Activated effector memory CD4-positive, alpha-beta T cell treated with anti-CD3 and anti-CD28 coated beads, Interleukin-2, amount 50 U/mL, for 16 hours (primary cell): ENCODE data around the gene MRPL36.

Experiments
- DNase-seq: peaks from one replicate; pipeline ENCODE4 v3.0.0-alpha.2; 2020

MRPL36 gene

GRCh38 chr5:1814183-1815020, 14.8 kb upstream of the MRPL36 start:
- DNase-seq, result peak; percentile 43

GRCh38 chr5:1810581-1811101, 11.0 kb upstream of the MRPL36 start:
- no peak for DNase-seq

DNA sequence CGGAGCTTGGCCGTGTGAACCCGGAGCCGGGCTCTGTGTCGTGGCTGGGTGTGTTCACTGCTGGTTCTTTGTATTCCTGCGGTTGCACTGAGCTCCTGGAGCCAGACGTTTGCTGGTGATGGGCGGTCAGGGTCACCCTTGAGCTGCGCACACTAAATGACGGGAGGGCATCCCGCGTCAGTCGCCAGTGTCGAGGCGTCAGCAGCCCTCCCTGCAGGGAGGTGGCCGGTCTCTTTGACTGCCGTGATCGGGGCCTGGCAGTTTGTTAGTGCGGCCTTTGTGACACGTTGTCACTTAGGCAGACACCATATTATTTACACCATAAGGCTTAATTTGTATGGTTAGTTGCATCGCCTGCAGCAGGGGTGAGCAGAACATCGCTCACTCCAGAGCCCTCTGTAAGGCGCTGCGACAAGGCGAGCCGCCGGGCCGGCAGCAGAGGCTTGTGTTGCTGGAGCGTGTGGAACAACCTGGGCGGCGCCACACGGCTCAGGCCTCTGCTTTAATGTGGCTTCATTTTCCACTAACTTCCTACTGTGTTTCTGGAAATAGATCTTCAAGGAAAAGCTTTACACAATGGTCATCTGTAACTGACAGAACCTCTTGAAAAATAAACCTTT, 9.9 kb upstream of the MRPL36 start:
- DNase-seq, result peak; percentile 44

GRCh38 chr5:1808439-1808838, 8.8 kb upstream of the MRPL36 start:
- DNase-seq, result peak; percentile 17

DNA sequence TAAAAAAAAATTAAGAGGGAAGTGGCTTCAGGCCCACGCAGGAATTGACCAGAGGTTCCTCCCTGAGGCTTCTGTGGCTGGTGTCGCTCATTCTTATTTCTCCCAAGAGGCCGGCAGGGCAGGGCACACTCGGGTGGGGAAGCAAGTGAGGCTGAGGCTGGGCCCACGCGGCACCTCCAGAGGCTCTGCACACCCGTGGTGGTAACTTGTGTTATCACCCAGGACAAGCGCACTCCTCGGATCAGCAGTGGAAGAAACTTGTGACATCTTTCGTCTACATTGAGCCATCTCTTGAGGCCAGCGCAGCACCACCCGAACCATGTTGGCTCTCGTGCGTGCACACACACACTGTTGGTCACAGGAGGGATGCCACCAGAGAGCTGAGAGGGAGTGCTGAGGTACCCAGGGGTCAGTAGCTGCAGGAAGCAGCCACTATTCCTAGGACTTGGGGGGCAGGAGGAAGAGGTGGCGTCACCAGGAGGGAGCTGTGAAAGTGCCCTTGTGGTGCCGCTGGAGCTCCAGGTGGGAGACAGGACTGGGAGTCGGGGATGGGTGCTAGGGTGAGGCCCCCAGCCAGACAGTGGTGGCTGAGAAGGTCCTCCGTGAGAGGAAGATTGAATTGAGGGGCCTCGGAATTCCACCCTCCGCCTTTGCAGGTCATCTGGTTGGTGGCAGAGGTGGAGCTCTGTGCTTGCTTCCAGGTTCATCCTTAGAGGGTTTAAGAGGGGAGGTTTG, 8.0 kb upstream of the MRPL36 start:
- DNase-seq, result peak; percentile 56

DNA sequence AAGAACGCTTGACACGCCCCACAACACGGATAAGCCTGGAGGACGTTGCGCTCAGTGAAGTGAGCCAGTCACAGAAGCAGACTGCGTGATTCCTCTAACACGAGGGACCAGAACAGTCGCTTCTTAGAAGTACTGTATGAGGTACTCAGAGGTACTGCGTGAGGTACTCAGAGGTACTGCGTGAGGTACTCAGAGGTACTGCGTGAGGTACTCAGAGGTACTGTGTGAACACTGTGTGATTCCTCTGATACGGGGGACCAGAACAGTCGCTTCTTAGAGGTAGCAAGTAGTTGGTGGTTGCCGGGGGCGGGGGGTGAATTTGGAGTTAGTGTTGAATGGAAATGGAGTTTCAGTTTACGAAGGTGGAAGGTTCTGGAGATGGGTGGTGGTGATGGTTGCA, 7.3 kb upstream of the MRPL36 start:
- peak; percentile 53 for DNase-seq

DNA sequence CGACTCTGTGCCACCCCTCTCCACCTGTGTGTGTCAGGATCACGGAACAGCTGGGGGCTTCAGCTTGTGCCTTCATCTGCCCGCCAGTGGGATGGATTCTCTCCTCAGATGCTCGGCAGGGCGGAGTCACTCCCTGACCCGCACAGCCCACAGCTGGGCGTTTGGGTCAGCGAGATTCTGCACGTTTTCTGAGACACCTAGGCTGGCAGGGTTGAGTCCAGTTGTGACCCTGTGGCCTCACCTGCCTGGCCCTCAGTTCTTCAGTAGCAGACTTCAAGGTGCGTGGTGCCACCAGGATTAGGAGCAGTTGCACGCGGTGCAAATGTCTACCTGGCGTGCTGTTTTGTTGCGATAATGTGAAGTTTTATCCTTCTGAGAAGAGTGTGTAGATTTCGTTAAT, 6.6 kb upstream of the MRPL36 start:
- peak; percentile 60 for DNase-seq

DNA sequence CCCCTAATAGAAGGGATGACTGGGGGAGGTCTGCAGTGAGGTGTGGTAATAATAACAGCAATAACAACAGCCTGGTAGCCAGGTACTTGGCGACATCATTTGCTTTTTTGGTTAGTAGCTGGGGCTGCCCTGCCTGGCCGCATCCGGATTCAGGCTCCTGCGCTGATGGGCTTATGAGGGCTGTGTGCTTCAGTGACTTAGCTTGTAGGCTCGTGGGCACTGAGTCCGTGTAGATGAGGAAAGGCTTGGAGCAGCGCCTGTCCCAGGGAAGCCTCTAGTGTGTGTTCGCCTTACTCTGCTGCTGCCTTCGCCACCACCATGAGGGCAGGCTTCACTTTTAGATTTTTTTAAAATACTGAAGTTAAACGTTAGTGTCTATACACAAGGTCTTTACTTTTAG, 6.1 kb upstream of the MRPL36 start:
- peak; percentile 56 for DNase-seq

GRCh38 chr5:1805326-1805725, 5.7 kb upstream of the MRPL36 start:
- peak; percentile 57 for DNase-seq

DNA sequence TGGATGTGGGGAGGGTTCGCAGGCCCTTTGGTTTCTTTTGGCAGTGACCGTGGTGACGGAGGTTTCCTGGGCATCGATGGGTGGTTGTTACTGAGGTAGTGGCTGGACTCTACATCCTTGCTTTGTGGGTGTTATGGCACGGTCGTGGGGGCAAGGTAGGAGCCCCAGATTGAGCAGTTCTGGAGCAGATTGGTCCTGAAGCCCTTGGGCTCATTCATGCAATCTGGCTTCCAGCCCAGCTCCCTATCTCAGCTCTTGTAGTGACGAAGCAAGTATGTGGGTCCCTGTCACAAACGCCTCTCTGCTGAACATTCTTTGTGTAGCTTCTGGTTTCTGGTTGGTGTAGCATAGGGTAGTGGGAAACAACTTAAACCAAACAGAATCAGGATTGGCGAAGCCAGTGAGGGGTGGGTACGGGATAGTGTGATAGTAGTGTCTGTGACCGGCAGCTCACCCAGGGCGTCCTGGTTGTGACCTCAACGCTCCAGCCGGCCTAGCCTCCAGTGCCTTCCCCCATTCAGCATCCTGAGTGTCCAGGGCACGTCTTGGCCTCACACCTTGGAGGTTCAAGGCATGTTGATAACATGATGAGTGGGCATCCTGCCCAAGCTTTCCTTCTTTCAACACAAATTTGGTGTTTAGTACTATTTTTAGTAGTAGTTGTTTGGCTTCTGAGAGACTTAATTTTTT, 4.5 kb upstream of the MRPL36 start:
- no peak for DNase-seq

DNA sequence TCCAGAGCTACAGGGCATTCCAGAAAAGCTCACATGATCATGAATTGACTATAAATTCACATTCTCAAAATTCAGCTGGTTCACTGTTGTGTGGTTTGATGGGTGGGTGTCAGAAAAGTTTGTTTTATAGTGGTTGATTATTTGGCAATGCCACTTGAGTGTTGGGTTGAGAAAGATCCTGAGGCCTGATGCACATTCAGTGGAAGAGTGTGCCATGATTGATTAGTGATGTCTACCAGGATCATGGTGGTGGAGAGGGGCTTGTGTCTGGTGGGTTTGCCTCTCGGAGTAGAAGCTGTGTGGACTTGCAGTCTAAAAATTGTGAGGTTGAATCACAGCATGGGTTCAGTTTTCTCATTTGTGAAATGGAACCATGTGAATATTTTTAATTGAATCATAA, 3.6 kb upstream of the MRPL36 start:
- DNase-seq, result no peak

DNA sequence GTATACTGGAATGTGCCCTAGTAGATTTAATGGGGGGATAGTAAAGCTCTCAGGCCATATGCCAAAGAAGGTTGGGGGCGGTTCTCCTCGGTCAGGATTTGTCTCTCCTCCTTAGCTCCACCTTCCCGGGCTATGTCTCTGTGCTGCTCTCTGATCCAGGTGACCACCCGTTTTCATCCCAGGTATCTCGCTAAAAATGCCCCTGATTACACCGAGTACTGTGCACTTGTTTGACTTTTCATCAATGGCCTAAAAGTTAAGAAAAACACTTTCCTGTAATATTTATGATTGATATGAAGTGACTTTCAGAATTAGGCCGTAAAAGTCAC, 2.3 kb upstream of the MRPL36 start:
- DNase-seq, result no peak

DNA sequence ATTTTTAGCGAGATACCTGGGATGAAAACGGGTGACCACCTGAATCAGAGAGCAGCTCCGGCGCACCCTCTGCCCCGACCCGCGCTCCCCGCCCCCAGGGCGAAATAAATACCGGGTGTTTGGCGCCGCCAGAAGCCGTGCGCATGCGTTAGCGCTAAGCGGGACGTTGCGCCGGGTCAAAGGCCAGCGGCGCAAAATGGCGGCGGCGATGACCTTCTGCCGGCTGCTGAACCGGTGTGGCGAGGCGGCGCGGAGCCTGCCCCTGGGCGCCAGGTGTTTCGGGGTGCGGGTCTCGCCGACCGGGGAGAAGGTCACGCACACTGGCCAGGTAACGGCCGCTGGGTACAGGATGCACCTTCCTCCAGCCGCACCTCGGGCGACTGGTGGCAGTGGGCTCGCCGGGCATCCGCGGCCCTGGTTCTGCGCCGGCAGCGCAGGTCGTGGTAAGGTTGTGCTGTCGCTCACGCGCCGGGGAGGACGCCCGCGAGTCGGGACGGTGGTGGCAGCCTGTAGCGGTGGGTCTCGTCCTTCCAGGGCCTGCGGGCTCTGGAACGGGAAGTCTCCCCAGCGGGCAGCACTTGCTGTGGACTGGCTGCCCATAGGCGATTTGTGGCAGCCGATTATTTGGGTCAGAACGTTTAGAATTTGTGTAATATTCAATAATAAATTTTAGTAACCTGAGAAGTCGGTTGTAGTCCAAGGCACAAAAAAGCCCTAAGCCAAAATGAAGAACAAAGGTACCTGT, 1.8 kb upstream of the MRPL36 start, which contains the start of gene NDUFS6:
NDUFS6 (plus strand) TSS at position 186 of the 745 bp plus-strand sequence; CDS start at position 197, 11 bp downstream.
- peak; percentile 94 for DNase-seq

DNA sequence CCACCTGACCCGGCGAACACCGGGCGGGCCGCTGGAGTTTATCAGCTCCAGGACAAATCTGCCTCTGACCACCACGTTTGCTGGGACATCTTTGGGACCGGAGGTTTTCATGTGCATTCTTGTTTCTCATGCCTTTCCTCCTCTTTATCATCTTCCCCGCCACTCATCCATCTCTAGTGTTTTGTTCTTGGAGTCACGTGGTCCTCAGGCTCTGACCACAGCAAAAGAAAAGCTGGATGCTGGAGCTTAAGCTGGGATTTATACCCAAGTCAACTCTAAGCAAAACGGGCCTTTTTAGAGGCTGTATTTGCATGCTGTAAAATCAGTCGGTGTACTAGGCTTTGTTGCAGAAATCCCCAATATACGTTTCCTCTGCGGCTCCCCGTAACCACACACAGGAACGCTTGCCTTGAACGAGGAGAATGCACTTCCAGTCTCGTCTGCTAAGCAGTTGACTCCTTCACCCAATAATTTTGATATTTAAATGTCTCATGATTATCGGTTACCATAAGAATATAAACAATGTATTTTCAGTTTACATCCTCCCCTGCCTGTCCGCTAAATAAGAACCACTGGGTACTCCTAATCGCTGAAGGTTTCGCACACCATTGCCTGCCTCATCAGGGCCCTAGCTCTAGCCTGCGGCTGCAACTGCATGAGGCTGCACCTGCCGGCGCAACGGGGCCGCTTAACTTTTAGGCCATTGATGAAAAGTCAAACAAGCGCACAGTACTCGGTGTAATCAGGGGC, 1.0 kb upstream of the MRPL36 start:
- peak; percentile 73 for DNase-seq

GRCh38 chr5:1799110-1799601, 481 bp downstream of the MRPL36 start:
- DNase-seq, result no peak

DNA sequence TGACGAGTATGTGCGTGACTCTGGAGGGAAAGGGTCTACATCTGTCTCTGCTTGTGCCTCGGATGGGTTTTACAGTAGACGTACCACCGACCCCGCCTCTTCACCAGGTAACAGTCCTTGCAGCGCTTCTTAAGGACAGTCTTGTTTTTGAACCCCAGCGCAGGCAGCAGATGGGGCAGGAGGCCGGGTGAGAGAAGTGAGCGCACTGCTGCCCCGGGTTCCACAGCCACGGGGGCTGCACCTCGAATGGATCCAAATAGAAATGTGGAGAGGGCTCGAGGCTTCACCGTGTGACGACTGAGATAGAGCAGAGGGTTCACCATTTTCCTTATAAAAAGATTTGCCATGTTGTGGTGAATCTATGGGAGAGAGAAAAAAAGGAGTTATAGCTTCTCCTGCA, 1.0 kb downstream of the MRPL36 start:
- DNase-seq, result peak; percentile 50

DNA sequence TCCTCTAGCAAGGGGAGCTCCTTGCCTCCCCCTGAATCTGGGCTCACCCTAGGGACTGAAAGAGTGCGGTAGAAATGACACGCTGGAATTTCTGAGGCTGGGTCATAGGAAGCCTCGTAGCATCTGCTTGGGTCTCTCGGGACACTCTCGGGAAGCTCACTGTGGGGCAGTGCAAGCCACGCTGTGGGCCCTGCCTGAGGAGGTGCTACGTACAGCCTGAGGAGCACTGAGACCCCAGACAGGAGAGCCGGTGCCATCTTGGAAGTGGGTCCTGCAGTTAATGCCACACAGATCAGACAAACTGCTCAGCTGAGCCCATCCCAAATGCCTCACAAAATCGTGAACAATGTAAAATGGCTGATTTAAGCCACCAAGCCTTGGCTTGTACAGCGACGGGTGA, 1.8 kb downstream of the MRPL36 start:
- DNase-seq, result peak; percentile 57

DNA sequence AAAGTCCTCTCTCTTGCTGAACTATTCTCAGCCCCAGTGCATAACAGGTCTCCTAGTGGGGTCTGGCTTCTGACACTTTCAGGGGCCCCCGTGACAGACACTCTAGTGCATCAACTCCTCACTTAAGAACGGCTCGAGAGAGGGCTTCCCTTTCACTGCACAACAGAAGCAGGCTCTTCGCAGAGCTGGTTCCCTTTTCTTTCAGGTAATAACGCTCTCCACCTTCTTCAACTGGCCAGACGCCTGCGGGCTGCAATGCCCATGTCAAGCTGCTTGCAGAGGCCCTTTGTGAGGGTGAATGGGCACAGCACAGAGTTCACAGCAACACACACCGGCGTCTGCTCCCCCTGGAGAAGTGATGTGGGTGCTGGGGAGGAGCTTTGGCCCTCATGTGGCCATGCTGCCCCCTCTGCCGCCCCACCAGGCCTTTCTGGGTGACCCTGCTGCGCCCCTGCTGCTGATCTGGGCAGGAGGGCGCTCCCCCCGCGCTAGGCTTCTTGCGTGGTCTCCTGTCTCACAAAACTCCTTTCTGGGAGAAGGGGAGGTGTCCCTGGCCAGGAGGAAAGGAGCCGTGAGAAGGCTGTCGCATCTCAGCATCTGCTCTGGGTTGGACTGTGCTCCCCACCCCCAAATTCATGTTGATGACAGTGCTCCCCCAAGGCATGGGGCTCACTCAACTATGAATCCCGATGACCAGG, 2.4 kb downstream of the MRPL36 start:
- DNase-seq, result peak; percentile 60

DNA sequence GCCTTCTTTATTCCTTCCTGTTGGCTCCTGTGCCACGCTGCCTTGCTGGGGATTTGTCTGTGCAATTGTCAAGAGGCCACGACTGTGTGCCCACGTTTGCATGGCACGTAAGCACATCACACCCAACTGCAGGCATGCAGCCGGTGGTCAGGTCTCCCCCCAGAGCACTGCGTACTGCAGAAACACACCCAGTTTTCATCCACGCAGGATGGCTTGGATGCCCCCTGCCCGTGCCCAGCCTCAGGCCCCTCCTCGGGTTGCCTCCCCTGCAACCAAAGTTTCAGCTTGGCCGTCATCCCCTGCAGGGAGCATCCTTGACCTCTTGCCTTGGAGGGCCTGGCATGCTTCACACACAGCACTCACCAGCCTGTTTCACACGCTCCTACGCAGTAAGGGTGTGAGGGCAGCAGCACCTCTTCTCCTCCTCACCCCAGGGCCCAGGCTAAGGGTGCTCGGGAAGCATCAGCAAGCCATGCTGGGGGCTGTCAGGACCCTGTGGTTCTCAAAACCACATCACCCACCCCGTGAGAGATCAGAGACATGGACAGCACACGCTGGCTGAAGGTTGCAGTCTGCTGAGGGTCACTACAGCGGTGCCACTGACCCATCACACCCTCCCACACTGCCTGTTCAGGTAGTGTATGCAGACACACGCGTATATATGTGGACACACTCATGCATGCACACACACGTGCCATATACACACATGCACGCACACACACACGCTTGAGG, 3.1 kb downstream of the MRPL36 start:
- DNase-seq, result peak; percentile 53

DNA sequence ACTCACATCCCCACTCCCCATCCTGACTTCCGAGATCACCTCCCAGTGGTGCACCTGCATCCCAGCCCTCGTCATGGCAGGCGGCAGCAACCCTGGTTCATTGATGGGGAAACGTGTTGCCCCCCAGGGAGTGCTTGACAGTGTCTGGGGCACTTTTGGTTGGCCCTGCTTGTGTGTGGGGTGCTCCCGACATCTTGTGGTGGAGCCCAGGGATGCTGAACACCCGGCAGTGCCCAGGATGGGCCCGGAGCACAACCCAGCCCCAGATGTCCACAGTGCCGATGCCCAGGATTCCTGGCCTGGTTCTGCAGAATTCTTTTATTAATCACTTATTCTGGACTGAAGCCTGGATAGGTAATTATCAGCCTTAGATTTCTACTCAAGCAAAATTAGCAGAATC, 3.7 kb downstream of the MRPL36 start:
- peak; percentile 50 for DNase-seq
